WTC11 (cell line): Measurements from ENCODE around the gene WDR33. TPM values are rescaled to one million over a fixed set of nuclear protein-coding genes. Genes with fewer than 3 reads are reported as not detected.

ENCODE experiments used
- ATAC-seq: fragments of 200-7000 bp; cut with Tn5 transposase; 2 replicates; pipeline ENCODE4 v1.10.0; 2021; ENCODE audit warnings: mild to moderate bottlenecking, moderate library complexity
- CTCF ChIA-PET: fragments of 300-600 bp; sonication (Branson Sonifier 250); formaldehyde crosslinking; loops from one replicate; lab custom pipeline; 2021; ENCODE audit warnings: antibody characterized with exemption; lab: Charles Lee
- POLR2A ChIA-PET: fragments of 350-600 bp; sonication (Branson Sonifier 250); formaldehyde crosslinking; loops from one replicate; lab custom pipeline; 2021; ENCODE audit warnings: antibody characterized with exemption; lab: Charles Lee
- DNase-seq: peaks from one replicate; pipeline ENCODE4 v3.0.0; 2021; ENCODE audit warnings: low spot score
- H3K27ac Mint-ChIP-seq: 2 replicates; pipeline ENCODE4 v1.8.0; 2021; ENCODE audit warnings: mixed read lengths
- H3K27me3 Mint-ChIP-seq: 2 replicates; pipeline ENCODE4 v1.8.0; 2021; ENCODE audit warnings: low read depth, mild to moderate bottlenecking, moderate library complexity, mixed read lengths
- H3K36me3 Mint-ChIP-seq: 2 replicates; pipeline ENCODE4 v1.8.0; 2021; ENCODE audit warnings: mixed read lengths
- H3K4me1 Mint-ChIP-seq: 2 replicates; pipeline ENCODE4 v1.8.0; 2022; ENCODE audit warnings: mixed read lengths
- H3K4me3 Mint-ChIP-seq: 2 replicates; pipeline ENCODE4 v1.8.0; 2021; ENCODE audit warnings: mild to moderate bottlenecking, moderate library complexity, mixed read lengths
- H3K9me3 Mint-ChIP-seq: 2 replicates; pipeline ENCODE4 v1.8.0; 2021; ENCODE audit warnings: mixed read lengths
- ATF1 ChIP-seq: sonication (generic); formaldehyde crosslinking; IDR thresholded peaks from 2 replicates; pipeline ENCODE4 v1.8.1; 2023; ENCODE audit warnings: mild to moderate bottlenecking, moderate library complexity, missing genetic modification reagents
- CTCF ChIP-seq: fragments of 200-600 bp; IDR thresholded peaks from 2 replicates; pipeline ENCODE4 v1.8.0; 2022; ENCODE audit warnings: antibody characterized with exemption
- E2F1 ChIP-seq: sonication (generic); formaldehyde crosslinking; IDR thresholded peaks from 2 replicates; pipeline ENCODE4 v1.8.0; 2022; ENCODE audit warnings: mild to moderate bottlenecking, missing genetic modification reagents
- E2F5 ChIP-seq: sonication (generic); formaldehyde crosslinking; IDR thresholded peaks from 2 replicates; pipeline ENCODE4 v1.8.1; 2022; ENCODE audit warnings: mild to moderate bottlenecking, moderate library complexity, missing genetic modification reagents
- FOXP1 ChIP-seq: sonication (generic); formaldehyde crosslinking; IDR thresholded peaks from 2 replicates; pipeline ENCODE4 v1.8.0; 2022; ENCODE audit warnings: missing genetic modification reagents, mild to moderate bottlenecking, moderate library complexity, borderline replicate concordance
- FOXP4 ChIP-seq: sonication (generic); formaldehyde crosslinking; IDR thresholded peaks from 2 replicates; pipeline ENCODE4 v1.8.0; 2022; ENCODE audit warnings: mild to moderate bottlenecking, missing genetic modification reagents
- GRHL2 ChIP-seq: fragments of 250-450 bp; sonication (Bioruptor Pico); IDR thresholded peaks from 2 replicates; pipeline ENCODE4 v1.8.0; 2022; ENCODE audit warnings: mild to moderate bottlenecking, moderate library complexity; ENCODE audit not compliant: insufficient replicate concordance, severe bottlenecking
- HMGXB4 ChIP-seq: sonication (generic); formaldehyde crosslinking; IDR thresholded peaks from 2 replicates; pipeline ENCODE4 v1.8.1; 2023; ENCODE audit warnings: mild to moderate bottlenecking, moderate library complexity, missing genetic modification reagents
- IRF1 ChIP-seq: sonication (generic); formaldehyde crosslinking; IDR thresholded peaks from 2 replicates; pipeline ENCODE4 v1.8.0; 2023; ENCODE audit warnings: missing genetic modification reagents
- KAT7 ChIP-seq: sonication (generic); formaldehyde crosslinking; IDR thresholded peaks from 2 replicates; pipeline ENCODE4 v1.8.1; 2023; ENCODE audit warnings: missing genetic modification reagents, mild to moderate bottlenecking, borderline replicate concordance
- MXD4 ChIP-seq: fragments of 250-450 bp; sonication (Bioruptor Pico); IDR thresholded peaks from 2 replicates; pipeline ENCODE4 v1.8.0; 2021; ENCODE audit warnings: mild to moderate bottlenecking, moderate library complexity, borderline replicate concordance
- MYBL2 ChIP-seq: sonication (generic); formaldehyde crosslinking; IDR thresholded peaks from 2 replicates; pipeline ENCODE4 v1.8.1; 2023; ENCODE audit warnings: mild to moderate bottlenecking, moderate library complexity, missing genetic modification reagents
- NR1H2 ChIP-seq: sonication (generic); formaldehyde crosslinking; IDR thresholded peaks from 2 replicates; pipeline ENCODE4 v1.9.0; 2021; ENCODE audit warnings: mild to moderate bottlenecking, moderate library complexity, missing genetic modification reagents
- NR2C2 ChIP-seq: sonication (generic); formaldehyde crosslinking; IDR thresholded peaks from 2 replicates; pipeline ENCODE4 v1.8.0; 2022; ENCODE audit warnings: mild to moderate bottlenecking, missing genetic modification reagents
- SMAD4 ChIP-seq: sonication (generic); formaldehyde crosslinking; IDR thresholded peaks from 2 replicates; pipeline ENCODE4 v1.8.0; 2022; ENCODE audit warnings: mild to moderate bottlenecking, missing genetic modification reagents
- ZNF138 ChIP-seq: sonication (generic); formaldehyde crosslinking; conservative IDR thresholded peaks from 2 replicates; pipeline ENCODE4 v1.8.1; 2022; ENCODE audit warnings: mild to moderate bottlenecking, moderate library complexity, missing genetic modification reagents
- ZNF219 ChIP-seq: sonication (generic); formaldehyde crosslinking; IDR thresholded peaks from 2 replicates; pipeline ENCODE4 v1.8.0; 2023; ENCODE audit warnings: missing genetic modification reagents, mild to moderate bottlenecking, borderline replicate concordance
- ZNF232 ChIP-seq: sonication (generic); formaldehyde crosslinking; IDR thresholded peaks from 2 replicates; pipeline ENCODE4 v1.8.0; 2022; ENCODE audit warnings: mild to moderate bottlenecking, missing genetic modification reagents
- ZNF317 ChIP-seq: sonication (generic); formaldehyde crosslinking; IDR thresholded peaks from 2 replicates; pipeline ENCODE4 v1.8.1; 2023; ENCODE audit warnings: low read depth, mild to moderate bottlenecking, moderate library complexity, missing genetic modification reagents, borderline replicate concordance
- ZNF396 ChIP-seq: fragments of 250-450 bp; sonication (Bioruptor Pico); IDR thresholded peaks from 2 replicates; pipeline ENCODE4 v1.8.0; 2021; ENCODE audit warnings: mild to moderate bottlenecking, moderate library complexity, borderline replicate concordance
- total RNA-seq: library from RNA; stranded (reverse); gene quantifications from 3 replicates; pipeline ENCODE4 v1.2.3, GENCODE V29; 2021

WDR33 gene
- total RNA-seq, 1 experiment from 2014 or later = 67.1 TPM

GRCh38 chr2:127651971-127652550 lies 158.9 kb downstream of the WDR33 start:
- H3K27ac Mint-ChIP-seq = no peak overlapping the region

GRCh38 chr2:127651381-127651809 lies 159.6 kb downstream of the WDR33 start:
- no peak for ATAC-seq
- Mint-ChIP-seq H3K36me3 (no peaks in the 10 kb centered on the region), H3K4me3 (no peak overlapping the region), H3K4me1 (peaks cover 9% of the 10 kb centered on the region), H3K27ac (no peak overlapping the region; the same call in 1 of the 2 replicates), H3K9me3 (no peaks in the 10 kb centered on the region), H3K27me3 (peaks cover 2% of the 10 kb centered on the region; the same call in 1 of the 2 replicates)
- POLR2A ChIA-PET = no interaction called here
- no peak for DNase-seq
- CTCF ChIA-PET = interaction anchor here (3.2 to 5.1 kb wide), 2 partner anchors 25 to 60 kb away, joined by 24 to 59 read pairs; partner anchors contain the start of gene LIMS2
- TF ChIP-seq KAT7 (CRISPR knock-in tag) = no peak
- TF ChIP-seq FOXP4 (CRISPR knock-in tag) = no peak
- TF ChIP-seq HMGXB4 (CRISPR knock-in tag) = no peak
- TF ChIP-seq ZNF219 (CRISPR knock-in tag) = no peak
- no peak for TF ChIP-seq GRHL2
- no peak for TF ChIP-seq ZNF232
- no peak for TF ChIP-seq SMAD4 (CRISPR knock-in tag)

More at GRCh38 chr2:127651971-127652550, 158.9 kb downstream of the WDR33 start:
- Mint-ChIP-seq H3K4me1 (peaks cover 9% of the 10 kb centered on the region), H3K36me3 (no peaks in the 10 kb centered on the region), H3K9me3 (no peaks in the 10 kb centered on the region), H3K27me3 (peaks cover 2% of the 10 kb centered on the region; the same call in 1 of the 2 replicates), H3K4me3 (no peak overlapping the region)
- ChIA-PET POLR2A (no interaction called here), CTCF (interaction anchor here (1.2 to 5.1 kb wide), 6 partner anchors 10 to 61 kb away, joined by 3 to 59 read pairs (median 5); partner anchors contain the start of gene LIMS2)
- TF ChIP-seq NR2C2 = no peak
- TF ChIP-seq ZNF138 (CRISPR knock-in tag) = no peak
- no peak for TF ChIP-seq MXD4 (CRISPR knock-in tag)
- no peak for TF ChIP-seq MYBL2
- no peak for TF ChIP-seq ATF1 (CRISPR knock-in tag)
- no peak for TF ChIP-seq FOXP1
- no peak for TF ChIP-seq E2F5 (CRISPR knock-in tag)
- TF ChIP-seq IRF1 (CRISPR knock-in tag) = no peak
- no peak for TF ChIP-seq ZNF396 (CRISPR knock-in tag)
- TF ChIP-seq E2F1 (CRISPR knock-in tag) = no peak
- no peak for TF ChIP-seq GRHL2
- no peak for TF ChIP-seq NR1H2 (CRISPR knock-in tag)
- no peak for TF ChIP-seq HMGXB4 (CRISPR knock-in tag)
- no peak for TF ChIP-seq ZNF317 (CRISPR knock-in tag)
- no peak for TF ChIP-seq CTCF
- ATAC-seq (no peak), DNase-seq (no peak)
